Stimulated activated CD4-positive, alpha-beta T cell treated with anti-CD3 and anti-CD28 coated beads, Interleukin-15, amount 100 ng/mL, for 24 hours (primary cell): ENCODE data around the gene TMEFF2.
"Not testable (repeated sequence)": the region's sequence is repeated elsewhere in the genome, so short reads cannot be mapped to it uniquely, and the experiment has no call there.

Experiments
- DNase-seq: peaks from one replicate; pipeline ENCODE4 v3.0.0-alpha.2; 2020

The TMEFF2 gene

GRCh38 chr2:192166946-192167345 lies 27.8 kb downstream of the TMEFF2 start:
- DNase-seq, result no peak

- no peak for DNase-seq
These were observed 28.9 kb downstream of the TMEFF2 start for GRCh38 chr2:192165842-192166241.

- DNase-seq, result peak; percentile 74
These were observed 32.2 kb downstream of the TMEFF2 start for GRCh38 chr2:192162392-192163042.

- no peak for DNase-seq
These were observed 33.0 kb downstream of the TMEFF2 start for GRCh38 chr2:192161656-192162290.

- DNase-seq, result no peak
These were observed 35.0 kb downstream of the TMEFF2 start for GRCh38 chr2:192159736-192160135.

GRCh38 chr2:192159208-192159607 lies 35.5 kb downstream of the TMEFF2 start:
- DNase-seq, result no peak

- no peak for DNase-seq
These were observed 37.0 kb downstream of the TMEFF2 start for GRCh38 chr2:192157776-192158175.

GRCh38 chr2:192155511-192156118 lies 39.1 kb downstream of the TMEFF2 start:
- DNase-seq, result no peak

- DNase-seq, result no peak
These were observed 41.2 kb downstream of the TMEFF2 start for GRCh38 chr2:192153561-192153960.

GRCh38 chr2:192151853-192152252 lies 42.9 kb downstream of the TMEFF2 start:
- no peak for DNase-seq

GRCh38 chr2:192150166-192150565 lies 44.6 kb downstream of the TMEFF2 start:
- no peak for DNase-seq

GRCh38 chr2:192148620-192149321 lies 46.0 kb downstream of the TMEFF2 start:
- DNase-seq, result no peak

- DNase-seq, result no peak
These were observed 46.5 kb downstream of the TMEFF2 start for GRCh38 chr2:192148241-192148619.

- DNase-seq, result no peak
These were observed 48.4 kb downstream of the TMEFF2 start for GRCh38 chr2:192146069-192147015.

GRCh38 chr2:192145496-192145895 lies 49.2 kb downstream of the TMEFF2 start:
- DNase-seq, result no peak

GRCh38 chr2:192140236-192140839 lies 54.4 kb downstream of the TMEFF2 start:
- DNase-seq, result no peak

- no peak for DNase-seq
These were observed 54.9 kb downstream of the TMEFF2 start for GRCh38 chr2:192139813-192140212.

GRCh38 chr2:192137451-192137850 lies 57.3 kb downstream of the TMEFF2 start:
- DNase-seq, result no peak

- not testable (repeated sequence) for DNase-seq
These were observed 62.1 kb downstream of the TMEFF2 start for GRCh38 chr2:192132604-192133003.

GRCh38 chr2:192130312-192130711 lies 64.4 kb downstream of the TMEFF2 start:
- not testable (repeated sequence) for DNase-seq

- no peak for DNase-seq
These were observed 66.1 kb downstream of the TMEFF2 start for GRCh38 chr2:192128655-192129054.

GRCh38 chr2:192127434-192127833 lies 67.3 kb downstream of the TMEFF2 start:
- DNase-seq, result no peak
